ENCODE data around the gene BCAP31.

The BCAP31 gene

DNA sequence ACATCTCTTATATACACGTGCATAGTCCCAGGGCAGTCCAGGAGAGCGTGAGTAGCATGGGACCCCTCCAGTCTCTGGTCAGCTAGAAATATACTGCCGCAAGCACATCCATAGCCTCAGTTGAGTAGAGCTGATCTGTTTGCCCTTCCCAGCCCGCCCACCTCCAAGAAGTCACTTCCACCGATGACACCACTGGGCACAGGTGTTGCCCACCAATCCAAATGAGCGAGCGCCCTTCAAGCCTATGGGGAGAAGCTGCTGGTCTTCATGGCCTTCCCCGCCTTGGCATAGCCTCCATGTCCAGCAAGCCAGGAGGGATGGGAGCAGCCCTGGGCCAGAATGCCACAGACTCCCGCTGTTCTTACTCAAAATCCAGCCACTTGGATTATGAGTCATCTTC is 67.0 kb downstream of the BCAP31 start:
- ChIA-PET CTCF (interaction anchor here (1.0 to 5.1 kb wide), 8 partner anchors 11 to 117 kb away, joined by 3 to 35 read pairs (median 4); no protein-coding TSS in a partner anchor), POLR2A (no interaction called here)
- no peak for DNase-seq
- no peaks in the 10 kb centered on the region for H3K36me3 ChIP-seq (ENCODE audit: control insufficient read depth in 4 of 4, insufficient read depth in 4 of 4, low read length in 3 of 4)
- no peak overlapping the region for H3K4me3 ChIP-seq (ENCODE audit: control insufficient read depth in 1 of 7, extremely low read depth in 1 of 7, insufficient read depth in 4 of 7, low read depth in 2 of 7, low read length in 6 of 7)
- H3K9me3 ChIP-seq (ENCODE audit: control extremely low read depth in 1 of 5, control insufficient read depth in 4 of 5, insufficient read depth in 2 of 5, low read depth in 1 of 5, low read length in 4 of 5) = peaks cover 0 to 12% (median 0%) of the 10 kb centered on the region in 5 experiments
- peaks cover 3 to 13% (median 8%) of the 10 kb centered on the region in 5 experiments for H3K27me3 ChIP-seq (replicated peaks in 2 of 5; ENCODE audit: control insufficient read depth in 4 of 5, insufficient read depth in 5 of 5, low read length in 4 of 5)
- WGBS (ENCODE audit: insufficient coverage) = 95% methylated on average over 6 of the region's 9 CpGs
- H3K4me1 ChIP-seq (ENCODE audit: control extremely low read depth in 1 of 4, control insufficient read depth in 4 of 4, insufficient read depth in 4 of 4, low read length in 3 of 4) = no peaks in the 10 kb centered on the region
- no peak overlapping the region for H3K27ac ChIP-seq (ENCODE audit: insufficient read depth in 1 of 2, low read depth in 1 of 2, low read length in 2 of 2, poor library complexity in 1 of 2, severe bottlenecking in 2 of 2)

DNA sequence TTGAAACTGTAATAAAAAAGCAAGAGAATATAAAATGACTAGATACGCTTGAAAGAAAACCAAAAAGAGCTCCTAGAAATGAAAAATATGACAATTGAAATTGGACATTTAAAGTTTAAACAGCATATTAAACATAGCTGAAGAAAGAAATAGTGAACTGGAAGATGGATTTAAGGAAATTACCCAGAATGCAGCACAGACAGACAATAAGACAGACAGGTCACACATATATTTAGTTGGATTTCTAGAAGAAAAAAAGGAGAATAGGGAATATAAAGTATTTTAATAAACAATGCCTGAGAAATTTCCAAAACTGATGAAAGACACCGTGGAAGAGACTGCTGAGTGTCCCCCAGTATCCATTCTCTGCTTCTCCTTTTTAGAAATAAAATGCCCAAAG is 70.6 kb downstream of the BCAP31 start:
- no peak overlapping the region for H3K27ac ChIP-seq (ENCODE audit: insufficient read depth in 1 of 2, low read depth in 1 of 2, low read length in 2 of 2, poor library complexity in 1 of 2, severe bottlenecking in 2 of 2)
- ChIA-PET POLR2A (no interaction called here), CTCF (interaction anchor here (0.7 to 1.4 kb wide), 5 partner anchors 8 to 114 kb away, joined by 3 to 5 read pairs (median 3); no protein-coding TSS in a partner anchor)
- peaks cover 0 to 12% (median 8%) of the 10 kb centered on the region in 5 experiments for H3K27me3 ChIP-seq (replicated peaks in 2 of 5; ENCODE audit: control insufficient read depth in 4 of 5, insufficient read depth in 5 of 5, low read length in 4 of 5)
- no peak for DNase-seq
- H3K9me3 ChIP-seq (ENCODE audit: control extremely low read depth in 1 of 5, control insufficient read depth in 4 of 5, insufficient read depth in 2 of 5, low read depth in 1 of 5, low read length in 4 of 5) = peaks cover 0 to 5% (median 0%) of the 10 kb centered on the region in 5 experiments
- H3K36me3 ChIP-seq (ENCODE audit: control insufficient read depth in 4 of 4, insufficient read depth in 4 of 4, low read length in 3 of 4) = no peaks in the 10 kb centered on the region
- no peak overlapping the region for H3K4me3 ChIP-seq (ENCODE audit: control insufficient read depth in 1 of 7, extremely low read depth in 1 of 7, insufficient read depth in 4 of 7, low read depth in 2 of 7, low read length in 6 of 7)
- WGBS (ENCODE audit: insufficient coverage) = 43% methylated on average over 1 of the region's 2 CpGs
- H3K4me1 ChIP-seq (ENCODE audit: control extremely low read depth in 1 of 4, control insufficient read depth in 4 of 4, insufficient read depth in 4 of 4, low read length in 3 of 4) = no peaks in the 10 kb centered on the region

DNA sequence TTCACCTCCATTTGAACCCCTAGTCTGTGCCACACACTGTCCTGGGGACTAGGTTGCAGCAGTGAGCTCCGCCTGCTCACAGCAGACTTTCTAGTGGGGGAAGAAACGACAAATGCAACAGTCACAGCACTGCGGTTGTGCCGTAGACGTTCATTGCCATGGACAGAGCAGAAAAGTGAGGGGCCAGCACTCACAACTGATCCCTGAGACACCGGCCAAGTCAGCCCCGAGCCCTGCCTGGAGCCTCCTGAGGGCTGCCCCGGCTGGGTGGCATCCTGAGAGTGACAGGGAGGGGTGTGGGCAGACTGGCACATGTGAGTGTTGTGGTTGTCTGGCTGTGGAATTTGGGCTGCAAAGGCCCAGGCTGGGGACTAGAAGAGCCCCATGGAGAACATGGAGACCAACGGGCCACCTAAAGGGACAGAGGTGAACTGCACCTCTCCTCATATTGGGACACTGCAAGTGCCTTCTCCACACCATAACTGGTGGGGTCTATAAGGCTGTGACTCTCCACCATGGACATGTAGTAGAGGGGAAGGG is 72.6 kb downstream of the BCAP31 start:
- Histone ChIP-seq H3K27ac (ENCODE audit: insufficient read depth in 1 of 2, low read depth in 1 of 2, low read length in 2 of 2, poor library complexity in 1 of 2, severe bottlenecking in 2 of 2) (no peak overlapping the region), H3K9me3 (ENCODE audit: control extremely low read depth in 1 of 5, control insufficient read depth in 4 of 5, insufficient read depth in 2 of 5, low read depth in 1 of 5, low read length in 4 of 5) (peaks cover 0 to 8% (median 0%) of the 10 kb centered on the region in 5 experiments), H3K4me3 (ENCODE audit: control insufficient read depth in 1 of 7, extremely low read depth in 1 of 7, insufficient read depth in 4 of 7, low read depth in 2 of 7, low read length in 6 of 7) (no peak overlapping the region), H3K36me3 (ENCODE audit: control insufficient read depth in 4 of 4, insufficient read depth in 4 of 4, low read length in 3 of 4) (no peaks in the 10 kb centered on the region), H3K4me1 (ENCODE audit: control extremely low read depth in 1 of 4, control insufficient read depth in 4 of 4, insufficient read depth in 4 of 4, low read length in 3 of 4) (peaks cover 0 to 4% (median 0%) of the 10 kb centered on the region in 4 experiments), H3K27me3 (replicated peaks in 2 of 5; ENCODE audit: control insufficient read depth in 4 of 5, insufficient read depth in 5 of 5, low read length in 4 of 5) (peaks cover 0 to 29% (median 10%) of the 10 kb centered on the region in 5 experiments)
- WGBS (ENCODE audit: insufficient coverage) = 88% methylated on average over 9 of the region's 9 CpGs
- ChIA-PET POLR2A (no interaction called here), CTCF (interaction anchor here (1.1 to 2.0 kb wide), 5 partner anchors 9 to 95 kb away, joined by 3 to 7 read pairs (median 3); no protein-coding TSS in a partner anchor)
- peak in 2 of 3 donors; percentile 29 to 44 for DNase-seq

DNA sequence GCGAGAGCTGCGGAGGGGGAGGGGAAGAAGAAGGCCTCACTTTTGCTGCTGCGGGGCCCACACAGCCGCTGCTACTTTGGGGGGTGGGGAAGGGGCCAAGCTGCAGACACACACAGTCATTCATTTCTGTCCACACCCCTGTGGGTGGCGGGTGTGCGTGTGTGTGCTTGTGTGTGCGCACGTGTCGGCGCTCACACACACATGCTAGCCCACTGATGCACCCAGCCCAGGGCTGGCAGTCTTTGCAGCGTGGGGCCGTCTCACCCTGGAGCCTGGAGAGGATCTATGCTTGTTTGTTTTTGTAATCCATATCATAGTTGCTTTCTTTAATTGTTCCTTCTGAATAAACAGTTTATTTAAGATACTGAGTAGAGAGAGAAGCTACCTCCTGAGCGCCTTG is 73.2 kb downstream of the BCAP31 start:
- no peaks in the 10 kb centered on the region for H3K36me3 ChIP-seq (ENCODE audit: control insufficient read depth in 4 of 4, insufficient read depth in 4 of 4, low read length in 3 of 4)
- DNase-seq = no peak
- POLR2A ChIA-PET = no interaction called here
- CTCF ChIA-PET = interaction anchor here (1.2 to 2.0 kb wide), 5 partner anchors 10 to 95 kb away, joined by 3 to 7 read pairs (median 4); no protein-coding TSS in a partner anchor
- H3K4me1 ChIP-seq (ENCODE audit: control extremely low read depth in 1 of 4, control insufficient read depth in 4 of 4, insufficient read depth in 4 of 4, low read length in 3 of 4) = peaks cover 0 to 4% (median 0%) of the 10 kb centered on the region in 4 experiments
- no peak overlapping the region for H3K27ac ChIP-seq (ENCODE audit: insufficient read depth in 1 of 2, low read depth in 1 of 2, low read length in 2 of 2, poor library complexity in 1 of 2, severe bottlenecking in 2 of 2)
- WGBS (ENCODE audit: insufficient coverage) = 91% methylated on average over 4 of the region's 13 CpGs
- peaks cover 0 to 8% (median 0%) of the 10 kb centered on the region in 5 experiments for H3K9me3 ChIP-seq (ENCODE audit: control extremely low read depth in 1 of 5, control insufficient read depth in 4 of 5, insufficient read depth in 2 of 5, low read depth in 1 of 5, low read length in 4 of 5)
- H3K27me3 ChIP-seq (replicated peaks in 2 of 5; ENCODE audit: control insufficient read depth in 4 of 5, insufficient read depth in 5 of 5, low read length in 4 of 5) = peaks cover 0 to 35% (median 15%) of the 10 kb centered on the region in 5 experiments
- no peak overlapping the region for H3K4me3 ChIP-seq (ENCODE audit: control insufficient read depth in 1 of 7, extremely low read depth in 1 of 7, insufficient read depth in 4 of 7, low read depth in 2 of 7, low read length in 6 of 7)

Measured in common myeloid progenitor, CD34-positive (primary cell).